Thyroid gland (tissue), 4 donors: ENCODE measurements around the gene FAHD2A.

Source experiments
- CTCF ChIP-seq, 6 experiments: fragments of 200-600 bp in 3 of 6; fragments of 450-650 bp in 3 of 6; sonication (generic) in 3 of 6; IDR thresholded peaks; one replicate each; pipeline ENCODE4 v1.5.1; 2016 to 2019; ENCODE audit warnings: antibody characterized with exemption in 6 of 6, mild to moderate bottlenecking in 2 of 6, inconsistent platforms in 1 of 6, moderate library complexity in 1 of 6
- POLR2A ChIP-seq, 2 donors: fragments of 450-650 bp; IDR thresholded peaks; one replicate each; pipeline ENCODE4 v1.6.1; 2017; ENCODE audit warnings: antibody characterized with exemption in 2 of 2, mild to moderate bottlenecking in 2 of 2, moderate library complexity in 1 of 2

GRCh38 chr2:95401480-95401879, 1.0 kb upstream of the FAHD2A start:
- no peak for TF ChIP-seq CTCF (IDR thresholded peaks at IDR 0.05)
- TF ChIP-seq POLR2A (IDR thresholded peaks at IDR 0.05): no peak
